ENCODE data around the gene SLC5A1.

Gene SLC5A1

DNA sequence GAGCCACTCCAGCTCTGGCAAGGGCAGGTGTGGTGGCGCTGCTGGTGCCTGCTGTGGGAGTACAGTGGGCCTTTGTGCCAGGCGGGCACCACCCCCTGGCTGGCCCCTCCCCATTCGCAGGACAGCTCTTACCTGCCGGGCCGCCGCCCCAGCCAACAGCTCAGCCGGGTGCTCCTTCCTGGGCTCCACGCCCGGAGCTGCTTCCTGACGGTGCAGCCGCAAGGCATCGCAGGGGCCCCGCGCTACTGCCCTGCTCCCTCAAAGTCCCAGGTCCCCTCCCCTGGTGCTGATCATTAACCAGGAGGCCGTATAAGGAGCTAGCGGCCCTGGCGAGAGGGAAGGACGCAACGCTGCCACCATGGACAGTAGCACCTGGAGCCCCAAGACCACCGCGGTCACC, at the start of gene SLC5A1:
TSS of gene SLC5A1 (plus strand) at position 338 of the 400 bp plus-strand sequence. CDS start at position 359, 21 bp downstream.
- DNase-seq, result no peak

DNA sequence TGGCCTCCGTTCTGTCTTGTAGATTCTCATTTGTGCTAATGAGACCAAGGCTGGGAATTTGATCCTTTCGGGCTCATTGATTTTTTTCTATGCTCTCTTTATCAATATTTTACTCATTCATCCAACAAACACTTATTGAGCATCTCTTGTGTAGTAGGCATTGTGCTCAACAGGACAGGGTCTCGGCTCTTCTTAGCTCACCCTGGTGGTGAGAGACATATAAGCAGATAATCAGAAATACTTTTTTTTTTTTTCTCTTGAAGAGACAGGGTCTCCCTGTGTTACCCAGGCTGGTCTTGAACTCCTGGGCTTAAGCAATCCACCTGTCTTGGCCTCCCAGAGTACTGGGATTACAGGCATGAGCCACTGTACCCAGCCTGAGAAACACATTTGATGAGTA, 48.0 kb upstream of the SLC5A1 start:
- no peak for DNase-seq

DNA sequence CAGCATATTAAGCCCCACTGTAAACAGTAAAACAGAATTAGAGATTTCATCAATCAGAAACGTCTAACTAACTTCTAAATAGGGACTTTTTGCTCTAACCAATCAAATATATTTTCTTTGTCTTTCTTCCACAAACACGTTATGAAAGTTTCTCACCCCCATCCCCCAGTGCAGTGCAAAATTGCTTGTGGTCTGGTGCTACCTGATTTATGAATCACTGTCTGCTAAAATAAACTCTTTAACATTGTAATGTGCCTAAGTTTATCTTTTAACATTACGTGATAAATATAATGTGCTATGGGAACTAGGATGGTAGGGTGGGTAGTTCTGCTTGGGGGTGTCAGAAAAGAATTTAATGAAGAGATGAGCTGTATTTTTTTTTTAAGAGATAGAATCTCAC, 47.3 kb upstream of the SLC5A1 start:
- no peak for DNase-seq

DNA sequence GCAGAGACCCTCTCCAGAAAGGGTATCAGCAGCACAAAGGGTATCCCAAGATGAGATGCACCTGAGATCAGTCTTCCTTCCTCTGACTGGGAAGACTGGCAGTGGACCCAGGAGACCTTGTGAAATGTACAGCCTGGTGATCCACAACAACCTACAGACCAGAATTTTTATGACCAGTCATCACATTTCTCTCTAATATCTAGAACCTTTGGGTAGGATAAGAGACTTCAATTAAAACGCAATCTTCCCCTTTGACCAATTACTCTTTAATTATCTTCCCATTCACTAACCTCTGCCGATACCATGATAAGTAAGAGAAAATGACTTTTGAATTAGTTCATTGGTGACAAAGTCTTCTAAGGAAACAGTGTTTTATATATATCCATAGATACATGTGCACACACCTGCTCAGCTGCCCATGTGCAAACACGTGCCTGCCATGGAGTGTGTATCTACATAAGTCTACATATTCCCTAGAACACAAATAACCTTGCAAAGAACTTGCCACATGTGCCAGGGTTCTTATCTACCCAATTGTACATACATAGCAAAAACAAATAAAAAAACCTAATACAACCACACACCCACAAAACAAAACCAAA, 44.2 kb upstream of the SLC5A1 start:
- DNase-seq, result no peak

DNA sequence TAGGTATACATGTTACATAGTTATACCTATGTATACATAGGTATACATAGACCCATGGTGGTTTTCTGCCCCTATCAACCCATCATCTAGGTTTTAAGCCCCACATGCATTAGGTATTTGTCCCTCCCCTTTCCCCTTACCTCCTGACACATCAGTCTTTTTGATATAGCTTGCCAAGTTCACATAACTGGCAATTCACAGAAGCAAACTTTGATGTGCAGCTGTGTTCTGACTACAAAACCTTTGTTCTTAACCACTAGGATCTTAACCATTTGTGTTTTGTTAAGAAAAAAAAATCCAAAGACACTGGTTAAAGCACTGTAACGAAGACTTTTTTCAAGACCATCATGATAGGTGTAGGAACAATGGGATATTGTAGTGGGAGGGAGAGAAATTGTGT, 42.9 kb upstream of the SLC5A1 start:
- no peak for DNase-seq

DNA sequence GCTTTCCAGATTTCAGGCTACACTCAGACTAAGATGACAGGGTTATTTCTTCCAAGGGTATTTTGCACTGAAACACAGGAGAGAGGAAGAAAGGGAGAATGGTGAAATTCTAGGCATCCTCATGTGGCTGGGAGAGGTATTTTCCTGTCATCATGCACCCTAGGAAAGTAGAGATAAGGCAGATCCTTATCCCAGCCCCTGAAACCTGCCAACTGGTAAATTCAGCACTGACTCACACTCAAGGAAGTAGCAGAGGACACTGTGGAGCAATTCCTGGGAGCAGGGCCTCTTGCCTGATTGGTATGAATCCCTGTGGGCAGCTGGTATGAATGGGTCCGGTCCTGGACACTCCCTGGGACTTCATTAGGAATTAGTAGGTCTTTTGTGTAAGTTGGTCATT, 37.6 kb upstream of the SLC5A1 start:
- DNase-seq, result no peak

DNA sequence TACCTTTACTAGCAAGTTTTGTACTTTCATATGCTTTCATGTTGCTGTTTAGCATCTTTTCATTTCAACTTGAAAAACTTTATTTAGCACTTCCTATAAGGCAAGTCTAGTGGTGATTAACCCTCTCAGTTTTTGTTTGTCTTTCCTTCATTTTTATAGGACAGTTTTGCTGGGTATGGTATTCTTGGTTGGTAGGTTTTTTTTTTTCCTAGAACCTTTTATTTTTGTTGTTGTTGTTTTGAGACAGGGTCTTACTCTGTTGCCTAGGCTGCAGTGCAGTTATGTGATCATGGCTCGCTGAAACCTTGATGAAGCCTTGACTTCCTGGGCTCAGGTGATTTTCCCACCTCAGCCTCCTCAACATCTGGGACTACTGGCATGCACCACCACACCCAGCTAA, 29.9 kb upstream of the SLC5A1 start:
- no peak for DNase-seq

DNA sequence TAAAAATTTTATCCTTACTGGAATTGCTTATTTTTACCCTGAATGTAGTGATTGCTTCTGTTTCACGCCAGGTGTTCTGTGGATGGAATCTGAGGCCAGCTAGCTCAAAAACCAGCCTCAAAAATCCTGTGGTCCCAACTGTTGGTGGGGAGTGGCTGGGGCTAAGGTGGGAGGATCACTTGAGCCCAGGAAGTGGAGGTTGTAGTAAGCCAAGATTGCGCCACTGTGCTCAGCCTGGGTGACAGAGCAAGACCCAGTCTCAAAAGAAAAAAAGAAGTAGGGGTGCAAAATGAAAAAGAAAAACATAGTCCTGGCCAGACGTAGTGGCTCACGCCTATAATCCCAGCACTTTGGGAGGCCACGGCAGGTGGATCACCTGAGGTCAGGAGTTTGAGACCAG, 27.0 kb upstream of the SLC5A1 start:
- DNase-seq, result no peak

DNA sequence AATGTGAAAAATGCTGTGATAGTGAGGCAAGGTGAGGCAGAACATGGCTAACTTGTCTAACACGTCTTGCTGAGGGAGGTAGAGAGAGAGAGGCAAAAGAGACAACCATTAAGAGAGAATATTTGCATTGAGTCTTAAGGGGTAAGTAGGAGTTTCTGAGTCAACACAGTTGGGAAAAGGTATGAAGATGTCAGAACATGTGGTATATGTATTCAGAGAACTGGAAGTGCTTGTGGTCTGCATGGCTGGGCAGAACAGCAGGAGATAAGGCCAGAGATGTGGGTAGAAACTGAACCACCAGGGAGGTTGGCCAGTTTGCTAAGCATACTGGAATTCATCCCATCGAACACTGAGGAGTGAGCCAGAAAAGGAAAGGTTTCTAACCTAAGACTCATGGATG, 25.0 kb upstream of the SLC5A1 start:
- DNase-seq, result no peak

DNA sequence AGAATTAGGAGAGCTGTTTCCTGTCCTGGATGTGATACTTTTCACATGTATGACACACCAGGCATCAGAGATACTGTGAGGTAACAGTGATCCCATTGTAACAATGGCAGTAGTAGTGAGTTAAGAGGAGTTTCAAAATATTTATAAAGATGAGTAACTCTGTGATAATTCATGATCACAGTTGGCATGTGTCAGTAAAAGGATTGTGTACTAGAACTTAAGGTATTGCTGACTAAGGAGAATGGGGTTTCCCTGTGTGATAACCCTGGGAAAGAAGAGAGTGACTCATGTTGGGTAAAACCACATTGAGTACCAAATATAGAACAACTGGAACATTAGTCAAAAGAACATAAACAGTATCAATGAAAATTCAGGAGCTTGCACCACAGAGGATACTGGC, 22.9 kb upstream of the SLC5A1 start:
- no peak for DNase-seq

DNA sequence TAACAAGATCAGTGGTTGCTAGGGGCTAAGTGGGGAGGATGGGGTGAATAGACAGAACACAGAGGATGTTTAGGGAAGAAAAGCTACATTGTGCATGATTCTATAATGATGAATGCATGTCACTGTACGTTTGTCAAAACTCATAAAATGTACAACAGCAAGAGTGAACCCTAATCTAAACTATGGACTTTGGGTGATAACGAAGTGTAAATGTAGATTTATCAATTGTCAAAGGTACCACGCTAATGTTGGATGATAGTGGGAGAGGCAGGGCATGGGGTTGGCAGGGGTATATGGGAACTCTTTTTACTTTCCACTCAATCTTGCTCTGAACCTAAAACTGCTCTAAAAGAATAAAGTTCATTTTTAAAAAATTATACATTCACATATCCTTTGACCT, 21.3 kb upstream of the SLC5A1 start:
- no peak for DNase-seq

DNA sequence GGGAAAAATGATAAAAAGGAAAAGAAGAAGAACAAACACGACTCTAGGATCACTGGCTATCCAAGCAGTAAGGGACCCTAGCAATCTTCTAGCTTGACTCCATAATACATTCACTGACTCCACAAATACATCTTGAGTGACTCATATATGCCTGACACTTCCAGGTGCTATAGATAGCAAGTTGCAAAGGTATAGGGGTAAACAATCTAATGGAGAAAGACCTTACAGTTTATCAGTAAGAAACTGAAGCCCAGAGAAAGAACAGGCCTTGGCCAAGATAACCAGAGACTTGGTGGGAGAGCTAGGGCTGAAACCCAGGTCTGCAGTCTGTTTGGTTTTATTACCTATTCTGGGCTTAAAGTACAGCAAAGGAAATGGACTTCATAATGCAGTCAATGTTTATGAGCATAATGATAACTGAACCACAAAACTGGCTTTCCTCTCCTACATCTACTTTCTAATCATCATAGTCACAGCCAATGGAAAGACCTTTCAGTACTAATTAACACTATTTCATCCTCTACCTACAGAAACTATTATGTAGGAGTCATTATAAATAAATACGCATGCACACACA, 19.7 kb upstream of the SLC5A1 start:
- no peak for DNase-seq

DNA sequence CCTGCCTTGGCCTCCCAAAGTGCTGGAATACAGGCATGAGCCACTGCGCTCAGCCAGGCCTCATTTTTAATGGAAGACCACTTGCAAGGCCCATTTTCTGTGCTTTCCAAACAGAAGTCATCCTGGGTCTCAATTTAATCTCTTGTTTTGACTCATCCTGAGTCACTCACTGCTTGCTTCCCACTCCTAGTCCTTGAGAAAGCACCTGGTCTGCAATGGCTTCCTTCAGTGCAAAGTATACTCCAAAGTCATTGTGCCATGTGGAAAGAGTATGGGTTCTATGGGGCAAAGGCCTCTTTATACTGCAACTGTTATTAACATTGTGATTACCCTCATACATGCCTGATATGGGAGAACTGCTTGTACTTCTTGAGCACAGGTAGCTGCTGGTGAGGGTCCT, 18.3 kb upstream of the SLC5A1 start:
- DNase-seq, result no peak

DNA sequence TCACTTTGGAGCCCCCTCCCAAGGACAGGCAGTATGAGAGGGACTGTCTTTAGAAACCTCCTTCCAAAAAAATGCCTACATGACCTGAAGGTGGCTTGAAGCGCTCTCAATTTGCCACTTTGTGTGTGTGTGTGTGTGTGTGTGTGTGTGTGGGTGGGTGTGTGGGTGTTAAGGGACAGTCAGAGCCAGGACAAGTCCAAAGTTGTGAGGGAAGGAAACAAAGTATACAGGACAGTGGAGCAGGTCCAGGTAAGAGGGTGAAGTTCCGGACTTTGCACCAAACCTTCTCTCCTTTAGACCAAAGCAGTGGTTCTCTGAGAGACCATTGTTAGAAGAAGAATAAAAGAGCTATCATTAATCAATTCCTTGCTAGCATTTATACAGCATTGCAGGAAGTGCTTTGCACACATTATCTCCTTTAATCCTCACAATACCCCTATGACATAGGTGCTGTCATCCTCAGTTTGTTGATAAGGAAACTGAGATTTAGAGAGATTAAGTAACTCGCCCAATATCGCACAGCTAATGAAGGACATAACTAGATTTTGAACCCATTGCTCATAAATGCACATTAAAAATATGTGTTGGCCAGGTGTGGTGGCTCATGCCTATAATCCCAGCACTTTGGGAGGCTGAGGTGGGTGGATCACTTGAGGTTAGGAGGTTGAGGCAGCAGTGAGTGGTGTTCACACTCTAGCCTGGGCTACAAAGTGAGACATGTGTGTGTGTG, 12.4 kb upstream of the SLC5A1 start:
- no peak for DNase-seq

DNA sequence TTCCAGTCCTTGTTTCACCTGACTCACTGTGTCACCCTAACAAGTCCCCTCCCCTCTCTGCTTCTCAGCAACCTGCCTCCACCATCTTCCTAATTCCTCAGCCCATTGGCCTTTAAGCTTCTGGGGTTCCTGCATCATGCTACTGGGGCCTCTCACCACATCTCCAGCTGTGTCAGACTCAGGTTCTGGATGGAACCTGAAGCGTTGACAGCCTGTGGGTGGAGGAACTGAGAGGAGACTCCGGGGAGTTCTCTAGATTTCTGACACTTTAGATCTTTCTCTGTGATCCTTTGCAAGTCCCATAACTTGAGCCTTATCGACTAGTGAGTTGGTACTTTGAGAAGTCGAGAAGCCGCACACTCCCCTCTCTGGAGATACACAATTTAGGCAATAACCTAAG, 11.6 kb upstream of the SLC5A1 start:
- no peak for DNase-seq

DNA sequence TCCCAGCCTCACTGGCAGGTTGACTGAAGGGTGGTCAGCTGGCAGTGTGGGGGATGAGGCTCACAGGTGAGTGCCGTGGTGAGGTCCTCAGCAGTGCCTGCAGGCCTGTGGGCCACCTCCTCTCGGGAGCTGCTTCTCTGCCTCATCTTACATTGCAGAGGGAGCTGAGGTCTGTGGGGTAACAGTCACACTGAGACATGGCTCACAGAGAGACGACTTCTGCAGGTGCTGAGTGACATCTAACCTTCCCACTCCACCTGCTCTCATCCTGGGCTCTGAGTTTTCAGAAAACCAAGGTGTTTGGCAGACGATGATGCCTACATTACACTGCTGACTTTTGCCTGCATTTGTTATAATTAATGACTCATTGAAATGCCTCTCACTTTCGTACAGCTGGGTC, 8.8 kb upstream of the SLC5A1 start:
- DNase-seq, result no peak

DNA sequence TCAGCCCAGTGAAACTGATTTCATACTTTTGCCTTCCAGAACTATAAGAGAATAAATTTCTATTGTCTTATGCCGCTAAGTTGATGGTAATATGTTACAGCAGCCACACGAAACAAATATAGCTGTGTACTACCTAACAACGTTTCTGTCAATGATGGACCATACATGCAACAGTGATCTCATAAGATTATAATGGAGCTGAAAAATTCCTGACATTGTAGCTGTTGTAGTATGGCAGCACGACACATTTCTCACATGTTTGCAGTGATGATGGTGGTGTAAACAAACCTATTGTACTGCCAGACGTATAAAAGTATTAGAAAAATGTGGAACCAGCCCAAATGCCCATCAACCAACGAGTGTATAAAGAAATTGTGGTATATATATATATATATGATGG, 5.8 kb upstream of the SLC5A1 start:
- DNase-seq, result no peak

DNA sequence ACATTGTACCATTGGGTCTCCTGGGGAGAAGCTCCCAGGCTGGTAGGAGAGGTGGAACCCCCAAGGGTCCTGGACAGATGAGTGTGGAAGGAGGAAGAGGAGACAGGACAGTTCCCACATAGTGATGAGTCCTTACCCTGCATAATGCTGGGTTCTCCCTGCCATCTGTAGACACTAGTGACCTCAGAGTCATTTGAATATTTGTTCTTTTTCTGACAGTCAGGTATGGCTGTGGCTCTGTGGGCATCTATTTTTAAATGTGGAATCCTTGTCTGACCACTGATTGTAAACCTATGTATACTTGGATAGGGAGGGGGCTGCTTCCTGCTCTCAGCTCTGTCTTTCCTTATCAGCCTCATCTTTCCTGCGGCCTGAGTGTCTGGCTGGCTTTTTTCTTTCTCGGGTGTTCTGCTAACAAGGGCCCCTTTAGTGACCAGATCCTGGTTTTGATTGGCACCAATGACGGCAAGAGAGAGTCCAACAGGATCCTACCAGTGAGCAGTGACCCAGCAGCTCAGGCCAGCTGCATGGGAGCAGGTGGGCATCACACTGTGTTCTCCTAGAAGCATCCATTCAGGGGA, 2.6 kb upstream of the SLC5A1 start:
- DNase-seq, result no peak

DNA sequence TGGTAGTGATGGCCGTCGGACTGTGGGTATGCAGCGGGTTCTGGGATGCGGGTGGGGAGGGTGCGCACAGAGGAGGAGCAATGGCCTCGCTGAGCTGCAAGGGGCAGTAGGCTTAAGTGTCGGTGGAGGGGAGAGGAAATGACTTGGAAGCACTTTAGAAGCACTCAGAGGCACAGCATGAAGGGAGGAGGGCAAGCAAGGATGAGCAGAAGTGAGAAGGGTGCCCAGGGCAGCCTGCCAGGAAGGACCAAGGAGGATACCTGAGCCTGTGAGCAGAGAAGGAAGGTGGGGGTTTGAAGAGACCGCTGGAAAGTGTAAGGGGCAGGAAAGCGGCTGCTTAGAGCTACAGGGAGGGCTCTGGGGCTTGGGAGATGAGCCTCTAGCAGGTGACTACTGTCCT, 330 bp downstream of the SLC5A1 start:
- no peak for DNase-seq

DNA sequence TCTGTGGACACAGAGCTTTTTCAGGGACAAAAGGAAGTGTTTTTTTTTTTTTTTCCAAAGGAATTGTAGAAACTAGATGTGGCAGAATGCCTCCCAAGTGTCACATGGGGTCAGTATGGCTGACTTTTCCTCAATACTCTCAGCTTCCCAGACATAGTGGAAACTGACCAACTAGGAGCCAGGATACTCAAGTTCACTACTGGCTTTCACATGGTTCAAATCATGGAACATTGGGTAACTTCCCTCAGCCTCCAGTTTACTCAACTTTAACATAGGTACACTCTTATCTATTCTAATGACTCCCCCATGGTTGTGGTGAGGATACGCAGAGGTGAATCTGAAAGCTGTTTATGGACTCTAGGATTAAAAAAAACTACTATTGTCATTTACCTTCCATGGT, 1.4 kb downstream of the SLC5A1 start:
- DNase-seq, result no peak

DNA sequence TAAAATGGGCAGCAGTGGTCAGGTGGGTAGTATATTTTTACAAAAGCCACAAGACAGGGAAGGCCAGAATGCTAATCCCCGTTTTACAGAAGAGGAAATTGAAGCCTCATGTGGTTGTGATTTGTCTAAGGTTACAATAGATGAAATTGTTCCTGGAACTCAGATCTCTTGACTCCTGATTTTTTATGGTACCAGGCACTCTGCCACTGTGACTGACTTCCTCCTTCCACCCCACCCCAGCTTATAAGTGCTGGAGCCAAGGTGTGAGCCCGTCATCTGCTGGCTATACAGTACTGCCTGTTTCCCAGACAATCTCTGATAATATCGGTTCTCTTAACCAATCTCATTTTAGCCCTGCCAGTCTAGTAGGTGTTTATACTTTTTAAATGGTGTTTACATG, 1.9 kb downstream of the SLC5A1 start:
- no peak for DNase-seq

DNA sequence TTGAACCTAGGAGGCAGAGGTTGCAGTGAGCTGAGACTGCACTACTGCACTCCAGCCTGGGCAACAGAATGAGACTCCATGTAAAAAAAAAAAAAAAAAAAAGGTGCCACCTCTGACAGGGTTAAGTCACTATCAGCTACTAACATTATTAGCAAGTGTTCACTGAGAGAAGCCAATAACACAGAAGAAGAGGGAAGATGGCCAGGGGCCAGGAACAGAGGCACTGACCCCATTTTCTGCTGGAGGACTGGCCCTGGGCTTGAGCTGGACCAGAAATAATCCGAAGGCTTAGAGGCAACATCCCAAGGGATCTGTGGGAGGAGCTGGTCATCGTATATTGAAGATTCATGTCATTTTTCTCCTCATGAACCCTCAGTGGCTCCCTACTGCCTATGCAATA, 5.0 kb downstream of the SLC5A1 start:
- no peak for DNase-seq

DNA sequence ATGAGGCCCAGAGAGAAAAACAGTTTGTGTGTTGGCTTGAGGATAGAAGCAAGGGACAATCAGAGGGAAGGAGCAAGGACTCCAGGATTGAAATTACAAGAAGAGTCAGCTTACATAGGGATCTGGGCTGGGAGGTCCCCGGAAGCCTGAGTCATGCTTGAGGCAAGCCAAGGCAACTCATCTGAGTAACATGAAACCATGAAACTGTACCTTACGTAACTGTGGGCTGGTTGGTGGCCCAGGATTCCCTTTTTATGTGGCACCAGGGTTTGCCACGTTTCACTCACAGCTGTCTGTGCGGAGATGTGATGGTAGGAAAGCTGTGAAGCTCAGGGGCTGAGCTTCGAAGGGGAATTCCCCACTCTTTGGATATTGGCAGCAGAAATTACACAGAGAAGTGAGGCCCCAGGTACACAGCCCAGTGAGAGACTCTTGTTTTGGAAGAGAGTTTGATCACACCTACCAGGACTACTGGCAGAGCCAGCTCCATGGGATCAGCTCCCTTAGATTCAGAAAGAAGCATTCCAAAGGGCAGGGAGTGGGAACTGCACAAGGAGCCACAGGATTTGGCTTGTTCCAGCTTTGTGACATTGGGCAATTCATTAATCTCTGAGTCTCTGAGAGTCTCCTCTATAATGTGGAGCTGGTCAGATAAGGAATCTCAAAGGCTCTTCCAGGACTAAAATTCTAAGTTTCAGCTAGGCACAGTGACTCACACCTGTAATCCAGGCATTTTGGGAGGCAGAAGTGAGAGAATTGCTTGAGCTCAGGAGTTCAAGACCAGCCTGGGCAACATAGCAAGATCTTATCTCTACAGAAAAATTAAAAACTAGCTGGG, 7.8 kb downstream of the SLC5A1 start:
- no peak for DNase-seq
